Measurements from ENCODE around the gene UBE3B.

UBE3B gene

DNA sequence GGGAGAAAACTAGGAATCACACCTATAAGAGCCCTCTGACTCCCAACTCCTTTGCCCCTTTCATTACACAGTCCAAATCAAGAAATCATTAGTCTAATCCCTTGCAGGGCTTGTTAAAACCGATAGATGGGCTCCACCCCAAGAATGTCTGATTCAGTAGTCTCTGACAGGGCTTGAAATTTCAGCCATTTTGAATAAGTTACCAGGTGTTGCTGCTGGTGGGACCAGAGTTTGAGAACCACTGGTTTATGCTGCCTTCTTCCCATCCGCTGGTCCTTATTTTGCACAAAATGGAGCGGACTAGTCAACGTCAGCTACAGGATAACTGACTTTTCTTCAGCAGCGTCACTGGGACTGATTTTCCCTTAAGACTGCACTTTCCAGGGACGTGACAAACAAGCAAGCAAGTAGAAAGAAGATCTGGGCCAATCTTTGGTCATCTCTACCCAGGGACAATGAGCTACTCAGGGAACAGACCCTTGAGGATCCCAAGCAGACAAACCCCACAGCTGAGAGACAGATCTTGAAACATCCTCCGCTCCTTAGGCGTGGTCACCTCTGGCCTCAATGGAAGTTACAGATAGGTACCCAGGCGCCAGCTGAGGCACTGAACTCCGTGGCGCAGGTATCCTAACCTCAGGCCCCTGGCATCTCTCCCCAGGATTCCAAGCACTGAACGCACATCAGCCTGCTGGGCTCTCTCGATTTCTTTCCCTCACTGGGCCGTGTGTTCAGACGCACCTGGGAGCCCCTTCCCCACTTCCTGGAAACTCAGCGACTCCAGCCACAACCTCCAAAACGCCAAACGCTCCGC is 1.2 kb upstream of the UBE3B start:
- peak in 1 of 5 experiments; percentile 11 for DNase-seq

DNA sequence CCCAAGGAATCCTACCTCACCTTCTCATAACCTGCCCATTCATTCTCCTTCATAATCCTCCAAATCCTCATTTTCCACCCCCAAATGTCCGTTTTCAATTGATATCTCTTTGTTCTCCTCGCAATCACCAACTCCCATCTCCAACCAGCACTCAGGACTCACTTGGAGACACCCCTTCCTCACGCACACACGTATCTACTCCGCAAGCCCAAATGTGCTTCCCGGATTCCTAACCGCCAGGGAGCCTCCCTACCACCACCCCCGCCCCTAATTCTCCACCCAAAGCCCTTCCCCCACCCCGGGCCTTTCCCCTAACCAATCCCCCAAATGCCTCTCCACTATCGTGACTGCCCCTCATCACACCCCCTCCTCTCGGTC is 638 bp upstream of the UBE3B start:
- no peak for DNase-seq

DNA sequence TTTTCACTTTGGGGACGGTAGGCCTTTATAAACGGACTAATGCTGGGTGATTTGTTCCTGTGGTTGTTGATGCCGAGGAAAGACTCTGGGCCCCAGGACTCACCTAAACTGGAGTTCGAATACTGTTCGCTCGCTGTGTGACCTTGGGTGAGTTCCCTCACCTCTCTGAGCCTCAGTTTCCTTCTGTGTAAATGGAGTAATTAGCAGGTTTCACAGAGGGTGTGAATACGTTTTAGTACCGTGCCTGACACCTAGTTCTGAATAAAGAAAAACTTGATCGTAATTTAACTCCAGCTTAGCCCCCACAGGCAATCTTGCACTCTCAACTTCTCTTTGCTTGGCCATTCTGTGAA is 505 bp downstream of the UBE3B start:
- DNase-seq: no peak

DNA sequence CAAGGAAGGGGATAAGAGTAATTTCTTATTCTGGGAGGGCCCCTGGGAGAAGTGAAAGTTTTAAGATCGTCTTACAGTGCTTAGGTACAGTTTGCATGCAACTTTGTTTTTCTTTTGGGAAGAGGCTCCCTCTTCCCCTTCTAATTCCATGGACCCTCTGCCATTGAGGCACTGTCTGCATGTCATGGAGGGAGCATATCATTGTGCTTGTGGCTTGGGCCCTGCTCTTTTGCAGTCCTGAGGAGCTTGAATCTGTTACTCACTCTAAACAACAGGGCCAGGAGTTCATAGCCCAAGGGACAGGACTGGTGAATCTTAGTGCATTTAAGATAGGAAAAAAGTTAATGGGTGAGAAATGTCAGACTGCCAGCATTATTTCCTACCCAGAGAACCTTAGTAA is 2.3 kb downstream of the UBE3B start:
- DNase-seq: no peak

- no peak for DNase-seq
Measured at GRCh38 chr12:109480356-109480755, 2.9 kb downstream of the UBE3B start.

DNA sequence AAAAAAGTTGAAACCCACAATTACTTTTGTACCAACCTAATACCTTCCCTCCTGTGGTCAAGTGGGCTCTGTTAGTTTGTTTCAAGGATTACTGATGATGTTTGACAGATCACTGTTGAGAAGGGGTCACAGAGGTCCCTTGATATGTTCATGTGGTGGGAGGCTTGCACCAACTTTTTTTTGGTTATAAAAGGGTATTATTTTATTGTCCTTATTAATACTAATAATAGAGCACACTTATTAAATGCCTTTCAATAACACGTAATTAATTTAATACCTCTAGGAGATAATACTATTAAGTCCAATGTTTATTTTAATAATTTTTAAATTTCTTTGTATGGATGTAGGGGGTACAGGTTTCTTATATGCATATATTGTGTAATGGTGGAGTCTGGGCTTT is 4.4 kb downstream of the UBE3B start:
- no peak for DNase-seq

GRCh38 chr12:109482491-109482890 is 5.1 kb downstream of the UBE3B start:
- DNase-seq: no peak

GRCh38 chr12:109482894-109483293 is 5.5 kb downstream of the UBE3B start:
- no peak for DNase-seq

DNA sequence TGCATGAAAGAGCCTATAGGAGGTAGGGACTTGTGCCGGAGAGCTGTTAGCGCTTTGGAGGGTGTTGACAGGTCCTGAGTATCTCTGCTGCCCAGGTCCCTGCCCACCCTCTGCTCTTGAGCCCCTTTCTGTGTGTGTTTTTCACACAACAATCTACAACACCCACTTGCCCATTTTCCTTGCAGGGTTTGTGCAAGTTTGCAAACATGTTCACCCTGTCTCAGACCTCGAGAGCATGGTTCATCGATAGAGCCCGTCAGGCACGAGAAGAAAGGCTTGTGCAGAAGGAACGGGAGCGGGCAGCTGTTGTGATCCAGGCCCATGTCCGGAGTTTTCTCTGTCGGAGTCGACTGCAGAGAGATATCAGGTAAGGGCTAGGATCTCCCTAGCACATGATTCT is 5.9 kb downstream of the UBE3B start:
- DNase-seq: no peak

- DNase-seq: no peak
Measured at GRCh38 chr12:109485201-109485600, 7.8 kb downstream of the UBE3B start.

DNA sequence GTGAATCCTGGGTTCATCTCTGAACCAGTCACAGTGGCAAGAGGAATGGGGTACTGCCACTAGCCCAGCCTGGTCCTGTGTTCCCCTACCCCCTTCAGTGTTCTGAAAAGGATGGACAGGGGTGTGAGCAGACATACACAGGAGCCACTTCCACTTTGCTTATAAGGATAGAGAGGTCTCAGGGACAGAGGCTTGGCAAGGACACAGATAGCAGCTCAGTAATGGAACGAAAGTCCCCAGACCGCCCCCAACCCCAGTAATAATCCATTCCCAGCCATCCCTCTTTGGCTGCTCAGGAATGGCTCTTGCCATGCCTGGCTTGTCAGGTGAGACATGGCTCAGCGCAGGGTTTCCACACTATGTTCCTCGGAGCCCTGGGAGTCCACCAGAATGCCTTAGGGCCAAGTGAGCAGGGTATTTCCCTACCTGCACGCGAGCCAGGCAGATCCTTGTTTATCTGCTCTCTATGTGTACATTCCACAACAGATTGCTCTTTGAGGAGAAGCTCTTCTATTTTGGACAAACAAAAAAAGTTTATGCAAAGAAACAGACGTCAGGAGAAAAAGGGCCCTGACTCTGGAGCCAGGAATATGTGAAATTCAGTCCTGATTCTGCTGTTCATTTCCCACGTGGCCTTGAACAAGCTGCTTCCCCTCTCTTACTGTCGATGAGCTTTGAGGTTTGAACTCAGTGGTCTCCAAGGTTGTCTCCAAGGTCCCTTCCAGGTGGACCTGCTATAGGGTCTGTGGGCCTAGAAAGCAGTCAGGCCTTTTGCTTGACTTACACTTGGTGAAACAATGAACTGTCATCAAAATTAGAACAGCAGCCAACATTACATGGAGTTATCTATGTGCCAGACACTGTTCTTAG is 10.0 kb downstream of the UBE3B start:
- no peak for DNase-seq

GRCh38 chr12:109488051-109488665 is 10.7 kb downstream of the UBE3B start:
- no peak for DNase-seq

- DNase-seq: no peak
Measured at GRCh38 chr12:109489016-109489954, 11.9 kb downstream of the UBE3B start.

DNA sequence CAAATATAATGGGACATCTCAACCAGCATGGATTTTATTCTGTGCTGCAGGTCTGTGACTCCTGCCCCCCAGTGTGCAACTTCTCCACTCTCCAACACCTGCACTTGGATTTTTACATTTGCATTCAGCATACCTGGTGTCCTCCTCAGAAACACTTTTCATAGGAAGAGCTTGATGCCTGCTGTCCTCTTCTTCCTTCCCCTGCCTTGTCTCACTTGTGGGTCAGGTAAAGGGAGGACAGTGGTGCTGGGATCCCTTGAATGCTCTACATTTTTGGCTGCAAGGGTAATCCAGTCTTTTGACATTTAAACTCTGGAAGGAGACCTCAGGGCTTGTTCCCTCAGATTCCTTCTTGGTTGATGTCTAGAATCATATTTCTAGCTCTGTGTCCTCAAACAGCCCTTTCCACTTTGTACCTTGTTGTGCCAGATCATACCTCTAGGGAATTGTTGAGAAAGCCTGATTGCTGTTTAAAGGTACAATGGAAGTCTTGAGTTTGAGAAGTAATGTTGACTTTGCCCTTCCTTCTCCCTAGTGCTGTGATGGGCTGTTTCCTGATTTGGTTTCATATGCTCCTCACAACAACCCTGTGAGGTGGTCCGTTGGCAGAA is 12.6 kb downstream of the UBE3B start:
- no peak for DNase-seq

- no peak for DNase-seq
Measured at GRCh38 chr12:109491671-109492070, 14.2 kb downstream of the UBE3B start.

DNA sequence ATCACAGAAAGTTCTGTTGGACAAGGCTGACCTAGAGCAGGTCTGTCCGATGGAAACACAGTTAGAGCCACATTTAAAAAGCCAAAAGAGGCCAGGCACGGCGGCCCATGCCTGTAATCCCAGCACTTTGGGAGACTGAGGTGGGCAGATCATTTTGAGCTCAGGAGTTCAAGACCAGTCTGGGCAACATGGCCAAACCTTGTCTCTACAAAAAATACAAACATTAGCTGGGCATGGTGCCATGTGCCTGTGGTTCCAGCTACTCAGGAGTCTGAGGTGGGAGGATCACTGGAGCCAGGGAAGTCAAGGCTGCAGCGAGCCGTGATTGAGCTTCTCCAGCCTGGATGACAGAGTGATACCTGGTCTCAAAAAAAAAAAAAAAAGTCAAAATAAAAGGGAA is 14.9 kb downstream of the UBE3B start:
- no peak for DNase-seq

- no peak for DNase-seq
Measured at GRCh38 chr12:109493090-109493489, 15.7 kb downstream of the UBE3B start.

GRCh38 chr12:109493938-109494337 is 16.5 kb downstream of the UBE3B start:
- DNase-seq: no peak

DNA sequence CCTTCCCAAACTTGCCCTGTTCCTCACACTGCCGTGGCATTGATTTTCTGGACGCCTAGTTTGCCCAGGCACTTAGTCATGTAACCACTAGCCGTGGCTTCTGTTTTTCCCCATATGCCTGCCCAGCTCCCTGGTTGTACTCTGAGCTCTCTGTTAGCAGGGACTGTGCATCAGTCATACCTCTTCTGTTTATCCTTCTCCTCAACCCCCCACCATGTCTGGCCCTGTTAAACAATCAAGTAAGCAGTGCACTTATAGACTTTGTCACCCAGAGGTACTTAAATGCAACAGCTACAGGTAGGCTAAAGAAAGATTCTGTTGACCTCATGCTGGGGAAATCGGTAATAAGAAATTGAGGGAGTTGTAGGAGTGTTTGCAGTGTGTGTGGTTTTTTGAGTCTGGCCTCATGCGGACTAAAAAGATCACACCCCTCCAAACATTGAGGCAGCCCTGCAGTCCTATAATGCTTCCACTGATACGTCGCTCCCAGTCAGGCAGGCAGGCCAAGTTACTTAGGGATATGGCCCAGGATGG is 17.0 kb downstream of the UBE3B start:
- DNase-seq: no peak

DNA sequence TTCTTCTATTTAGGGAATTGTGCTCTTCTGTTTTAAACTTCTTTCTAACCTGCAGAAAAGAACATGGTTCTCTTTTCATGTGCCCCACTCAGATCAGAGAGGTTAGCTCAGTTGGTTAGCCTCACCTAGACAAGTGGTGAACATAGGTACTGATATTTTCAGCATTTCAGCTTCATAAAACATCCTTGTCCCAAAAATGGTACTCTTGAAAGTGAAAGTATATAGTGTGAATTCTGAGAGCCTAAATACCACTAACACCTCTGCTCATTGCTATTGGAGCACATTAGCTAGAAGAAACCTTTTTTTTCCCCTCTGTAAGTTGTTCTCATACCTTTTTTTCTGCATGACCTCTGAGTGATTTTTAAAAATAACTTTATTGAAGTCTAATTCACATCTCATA is 17.6 kb downstream of the UBE3B start:
- DNase-seq: peak in 1 of 5 experiments; percentile 10

- no peak for DNase-seq
Measured at GRCh38 chr12:109496306-109496705, 18.9 kb downstream of the UBE3B start.

GRCh38 chr12:109497675-109498074 is 20.2 kb downstream of the UBE3B start:
- DNase-seq: no peak

Data from T-helper 2 cell (primary cell).